Ectodermal cell (in vitro differentiated cells): ENCODE data around the gene HNRNPC. TPM values are rescaled to one million over a fixed set of nuclear protein-coding genes. Genes with fewer than 3 reads are reported as not detected.
"Not testable (repeated sequence)": the region's sequence is repeated elsewhere in the genome, so short reads cannot be mapped to it uniquely, and the experiment has no call there.

ENCODE experiments used
- H3K27ac ChIP-seq: 2 replicates; pipeline ENCODE4 v1.7.0; 2013; ENCODE audit warnings: mild to moderate bottlenecking, low read depth, low read length; ENCODE audit not compliant: insufficient read depth, poor library complexity, severe bottlenecking
- H3K27me3 ChIP-seq: 2 replicates; pipeline ENCODE4 v1.7.0; 2013; ENCODE audit warnings: mild to moderate bottlenecking, low read length; ENCODE audit not compliant: insufficient read depth, control insufficient read depth, poor library complexity, severe bottlenecking
- H3K36me3 ChIP-seq: one replicate; pipeline ENCODE4 v1.7.0; 2013; ENCODE audit warnings: low read length; ENCODE audit not compliant: control insufficient read depth, insufficient read depth
- H3K4me1 ChIP-seq: one replicate; pipeline ENCODE4 v1.7.0; 2013; ENCODE audit warnings: low read length; ENCODE audit not compliant: control insufficient read depth, insufficient read depth
- H3K4me3 ChIP-seq: 2 replicates; pipeline ENCODE4 v1.7.0; 2013; ENCODE audit warnings: low read depth, low read length, control low read depth; ENCODE audit not compliant: insufficient read depth
- H3K9me3 ChIP-seq: 2 replicates; pipeline ENCODE4 v1.7.0; 2013; ENCODE audit warnings: mild to moderate bottlenecking, low read length, moderate library complexity; ENCODE audit not compliant: control insufficient read depth
- WGBS, 2 experiments: methylation state at CpG; one replicate each; pipeline ENCODE4 v1.1.7; 2013; ENCODE audit warnings: missing lambda C conversion rate in 2 of 2; 5-methylcytosine and 5-hydroxymethylcytosine counted together
- polyA plus RNA-seq, 4 experiments: library from polyadenylated mRNA; stranded (reverse); fragments of 50-300 nt; gene quantifications; one replicate each; pipeline ENCODE4 v1.2.3, GENCODE V29; 2013

The HNRNPC gene
- 1,541 TPM for polyA plus RNA-seq (2013, experiment 1 of 4)
- polyA plus RNA-seq (2013, experiment 2 of 4): 1,473 TPM
- 1,020 TPM for polyA plus RNA-seq (2013, experiment 3 of 4)
- polyA plus RNA-seq (2013, experiment 4 of 4): 1,093 TPM

GRCh38 chr14:21269252-21270046 is at the start of gene HNRNPC:
HNRNPC (minus strand) TSS chr14:21269442; CDS start chr14:21234193, 35,249 bp downstream.
- WGBS, 2 experiments: 1% methylated on average over 47 to 49 of the region's 49 CpGs
- peak within 1 kb of the TSS; percentile 97 for H3K4me3 ChIP-seq
- H3K27me3 ChIP-seq: no peaks in the 10 kb centered on the region
- peaks cover 6% of the 10 kb centered on the region for H3K4me1 ChIP-seq
- H3K36me3 ChIP-seq: peaks cover 11% of the 10 kb centered on the region
- H3K27ac ChIP-seq: peak within 1 kb of the TSS; percentile 90
- no peaks in the 10 kb centered on the region for H3K9me3 ChIP-seq

- no peaks in the 10 kb centered on the region for H3K4me1 ChIP-seq
Observed at GRCh38 chr14:21317398-21317797, 48.2 kb upstream of the HNRNPC start.

DNA sequence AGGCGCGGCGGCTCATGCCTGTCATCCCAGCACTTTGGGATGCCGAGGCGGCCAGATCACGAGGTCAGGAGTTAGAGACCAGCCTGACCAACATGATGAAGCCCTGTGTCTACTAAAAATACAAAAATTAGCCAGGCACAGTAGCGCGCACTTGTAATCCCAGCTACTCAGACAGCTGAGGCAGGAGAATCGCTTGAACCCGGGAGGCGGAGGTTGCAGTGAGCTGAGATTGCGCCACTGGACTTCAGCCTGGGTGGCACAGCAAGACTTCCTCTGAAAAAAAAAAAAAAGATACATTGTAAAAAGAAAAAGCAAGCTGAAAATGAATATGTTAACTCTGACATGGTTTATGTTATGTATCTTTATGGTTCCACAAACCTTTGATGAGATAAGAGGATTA is 44.3 kb upstream of the HNRNPC start:
- no peak overlapping the region for H3K27ac ChIP-seq
- no peaks in the 10 kb centered on the region for H3K36me3 ChIP-seq
- H3K4me3 ChIP-seq: no peak overlapping the region
- H3K9me3 ChIP-seq: no peaks in the 10 kb centered on the region
- no peaks in the 10 kb centered on the region for H3K4me1 ChIP-seq
- H3K27me3 ChIP-seq: no peaks in the 10 kb centered on the region
- WGBS, 2 experiments: 88 to 90% methylated on average over 12 of the region's 12 CpGs

More at GRCh38 chr14:21317398-21317797, 48.2 kb upstream of the HNRNPC start:
- Histone ChIP-seq H3K9me3 (no peaks in the 10 kb centered on the region), H3K36me3 (no peaks in the 10 kb centered on the region), H3K27me3 (no peaks in the 10 kb centered on the region), H3K27ac (no peak overlapping the region), H3K4me3 (no peak overlapping the region)
- WGBS, 2 experiments: 83 to 85% methylated on average over 3 of the region's 3 CpGs

- Histone ChIP-seq H3K27ac (no peak overlapping the region), H3K27me3 (no peaks in the 10 kb centered on the region), H3K9me3 (no peaks in the 10 kb centered on the region), H3K36me3 (no peaks in the 10 kb centered on the region), H3K4me1 (no peaks in the 10 kb centered on the region), H3K4me3 (no peak overlapping the region)
- WGBS, 2 experiments: 91 to 94% methylated on average over 2 of the region's 2 CpGs
Observed at GRCh38 chr14:21311614-21312013, 42.4 kb upstream of the HNRNPC start.

DNA sequence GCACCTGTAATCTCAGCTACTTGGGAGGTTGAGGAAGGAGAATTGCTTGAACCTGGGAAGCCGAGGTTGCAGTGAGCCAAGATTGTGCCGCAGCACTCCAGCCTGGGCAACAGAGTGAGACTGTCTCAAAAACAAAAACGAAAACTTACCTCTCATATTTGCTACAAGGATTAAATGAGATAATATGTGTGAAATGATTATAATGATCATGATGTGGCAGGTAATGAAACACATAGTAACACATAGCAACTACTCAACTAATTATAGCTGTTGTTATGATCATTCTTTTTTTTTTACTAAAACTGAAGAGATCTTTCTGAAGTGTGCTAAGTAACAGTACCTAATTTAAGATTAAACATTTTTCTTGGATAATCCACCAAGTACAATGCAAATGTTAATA is 40.7 kb upstream of the HNRNPC start:
- Histone ChIP-seq H3K36me3 (no peaks in the 10 kb centered on the region), H3K27ac (no peak overlapping the region), H3K27me3 (no peaks in the 10 kb centered on the region), H3K4me3 (no peak overlapping the region), H3K4me1 (no peaks in the 10 kb centered on the region), H3K9me3 (no peaks in the 10 kb centered on the region)
- 91 to 100% methylated on average over 1 to 2 of the region's 3 CpGs for WGBS, 2 experiments

- Histone ChIP-seq H3K4me3 (no peak overlapping the region), H3K27me3 (no peaks in the 10 kb centered on the region), H3K36me3 (no peaks in the 10 kb centered on the region), H3K4me1 (no peaks in the 10 kb centered on the region), H3K27ac (peak overlapping the region; percentile 64), H3K9me3 (no peaks in the 10 kb centered on the region)
- WGBS, 2 experiments: 64 to 71% methylated on average over 8 of the region's 8 CpGs
Observed at GRCh38 chr14:21309238-21309636, 40.0 kb upstream of the HNRNPC start.

- 1% methylated on average over 16 of the region's 16 CpGs for WGBS, 2 experiments
- H3K4me1 ChIP-seq: no peaks in the 10 kb centered on the region
- no peaks in the 10 kb centered on the region for H3K27me3 ChIP-seq
- H3K27ac ChIP-seq: peak overlapping the region; percentile 64
- peak overlapping the region; percentile 13 for H3K4me3 ChIP-seq
- H3K9me3 ChIP-seq: no peaks in the 10 kb centered on the region
- no peaks in the 10 kb centered on the region for H3K36me3 ChIP-seq
Observed at GRCh38 chr14:21308479-21309237, 39.4 kb upstream of the HNRNPC start.

DNA sequence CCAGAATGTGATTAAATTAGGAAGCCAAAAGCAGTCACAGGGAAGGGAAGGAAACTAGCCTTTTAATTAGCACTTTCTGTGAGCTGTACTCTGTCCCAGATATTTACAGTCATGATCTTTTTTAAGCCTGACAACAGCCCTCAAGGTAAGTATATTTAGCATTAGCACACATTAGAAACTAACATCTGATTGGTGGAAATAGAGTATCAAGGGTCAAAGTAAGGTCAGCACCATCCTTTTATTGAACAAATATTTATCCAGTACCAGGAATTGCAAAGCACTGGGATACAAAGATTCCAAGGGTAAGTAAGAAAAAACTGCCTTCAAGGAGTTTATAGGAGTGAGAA is 38.9 kb upstream of the HNRNPC start:
- Histone ChIP-seq H3K27ac (peak overlapping the region; percentile 0), H3K4me3 (peak overlapping the region; percentile 13), H3K9me3 (no peaks in the 10 kb centered on the region), H3K27me3 (no peaks in the 10 kb centered on the region), H3K36me3 (no peaks in the 10 kb centered on the region), H3K4me1 (no peaks in the 10 kb centered on the region)

GRCh38 chr14:21307637-21308036 is 38.4 kb upstream of the HNRNPC start:
- 91 to 92% methylated on average over 3 of the region's 3 CpGs for WGBS, 2 experiments
- no peaks in the 10 kb centered on the region for H3K4me1 ChIP-seq
- no peak overlapping the region for H3K4me3 ChIP-seq
- no peak overlapping the region for H3K27ac ChIP-seq
- H3K36me3 ChIP-seq: no peaks in the 10 kb centered on the region
- no peaks in the 10 kb centered on the region for H3K9me3 ChIP-seq
- no peaks in the 10 kb centered on the region for H3K27me3 ChIP-seq

GRCh38 chr14:21302836-21303140 is 33.5 kb upstream of the HNRNPC start:
- not testable (repeated sequence) for H3K27me3 ChIP-seq, H3K4me3 ChIP-seq, H3K9me3 ChIP-seq, H3K4me1 ChIP-seq, H3K36me3 ChIP-seq, H3K27ac ChIP-seq
- WGBS, 2 experiments: 85 to 96% methylated on average over 2 of the region's 2 CpGs
